MCF 10A (cell line): Measurements from ENCODE around the gene SELENOV. TPM values are rescaled to one million over a fixed set of nuclear protein-coding genes. Genes with fewer than 3 reads are reported as not detected.

Source experiments
- BruUV-seq: library from RNA; stranded (reverse); fragments of 400-500 nt; replicated peaks from 2 replicates; lab custom pipeline; 2021; lab: Mats Ljungman, UMichigan
- CTCF ChIA-PET: fragments of 300-600 bp; sonication (Branson Sonifier 250); formaldehyde crosslinking; extraction: SDS; loops from one replicate; lab custom pipeline; 2021; ENCODE audit warnings: antibody characterized with exemption, inconsistent platforms; lab: Yijun Ruan, JAX
- POLR2A ChIA-PET: fragments of 300-600, 350-650 bp; sonication (Branson Sonifier 250); formaldehyde crosslinking; extraction: SDS; loops from one replicate; lab custom pipeline; 2020; ENCODE audit warnings: antibody characterized with exemption, inconsistent platforms; lab: Yijun Ruan, JAX
- DNase-seq: peaks from one replicate; pipeline ENCODE4 v3.0.0-alpha.2; 2018; ENCODE audit not compliant: unreplicated experiment
- H3K27ac Mint-ChIP-seq: one replicate; pipeline ENCODE4 v1.8.0; 2022; ENCODE audit warnings: mild to moderate bottlenecking, low read depth, mixed read lengths; ENCODE audit not compliant: unreplicated experiment
- H3K27me3 Mint-ChIP-seq: one replicate; pipeline ENCODE4 v1.8.0; 2022; ENCODE audit warnings: mixed read lengths; ENCODE audit not compliant: insufficient read depth, unreplicated experiment
- H3K36me3 Mint-ChIP-seq: one replicate; pipeline ENCODE4 v1.8.0; 2022; ENCODE audit warnings: mild to moderate bottlenecking, moderate library complexity, mixed read lengths; ENCODE audit not compliant: insufficient read depth, unreplicated experiment
- H3K4me1 Mint-ChIP-seq: one replicate; pipeline ENCODE4 v1.8.0; 2022; ENCODE audit warnings: mixed read lengths; ENCODE audit not compliant: insufficient read depth, unreplicated experiment
- H3K4me3 Mint-ChIP-seq: one replicate; pipeline ENCODE4 v1.8.0; 2022; ENCODE audit warnings: mild to moderate bottlenecking, moderate library complexity, mixed read lengths; ENCODE audit not compliant: unreplicated experiment
- H3K9me3 Mint-ChIP-seq: one replicate; pipeline ENCODE4 v1.8.0; 2022; ENCODE audit warnings: mixed read lengths; ENCODE audit not compliant: unreplicated experiment
- intact Hi-C: fragments of 100-400 bp; cut with micrococcal nuclease; formaldehyde crosslinking; loops from 2 replicates; pipeline ENCODE4 v1.14.1; 2022
- total RNA-seq: library from RNA; stranded (reverse); gene quantifications from 2 replicates; pipeline ENCODE4 v1.2.3, GENCODE V29; 2022
- TF ChIP-seq, protein P1 (sequence below): fragments of 200-600 bp; IDR thresholded peaks from one replicate; pipeline ENCODE4 v1.8.0; 2022; ENCODE audit warnings: antibody characterized with exemption, mild to moderate bottlenecking; ENCODE audit not compliant: unreplicated experiment

Gene SELENOV
- total RNA-seq, 1 experiment from 2014 or later = not detected

DNA sequence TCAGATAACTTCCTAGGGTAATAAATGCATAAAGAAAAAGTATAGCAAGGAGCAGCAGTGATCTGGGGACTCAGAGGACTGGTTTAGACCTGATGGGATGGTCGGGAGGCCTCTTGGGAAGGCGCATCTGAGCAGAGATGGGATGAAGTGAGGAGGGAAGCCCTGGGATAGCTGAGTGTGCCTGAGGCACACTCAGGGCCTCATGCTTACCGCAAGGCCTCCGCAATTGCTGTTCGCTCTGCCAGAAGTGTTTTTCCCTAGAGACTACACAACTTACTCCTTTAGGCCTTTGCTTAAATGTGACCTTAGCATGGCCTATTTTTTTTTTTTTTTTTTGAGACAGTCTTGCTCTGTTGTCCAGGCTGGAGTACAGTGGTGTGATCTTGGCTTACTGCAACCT is 20.3 kb upstream of the SELENOV start:
- TF ChIP-seq, protein P1, sequence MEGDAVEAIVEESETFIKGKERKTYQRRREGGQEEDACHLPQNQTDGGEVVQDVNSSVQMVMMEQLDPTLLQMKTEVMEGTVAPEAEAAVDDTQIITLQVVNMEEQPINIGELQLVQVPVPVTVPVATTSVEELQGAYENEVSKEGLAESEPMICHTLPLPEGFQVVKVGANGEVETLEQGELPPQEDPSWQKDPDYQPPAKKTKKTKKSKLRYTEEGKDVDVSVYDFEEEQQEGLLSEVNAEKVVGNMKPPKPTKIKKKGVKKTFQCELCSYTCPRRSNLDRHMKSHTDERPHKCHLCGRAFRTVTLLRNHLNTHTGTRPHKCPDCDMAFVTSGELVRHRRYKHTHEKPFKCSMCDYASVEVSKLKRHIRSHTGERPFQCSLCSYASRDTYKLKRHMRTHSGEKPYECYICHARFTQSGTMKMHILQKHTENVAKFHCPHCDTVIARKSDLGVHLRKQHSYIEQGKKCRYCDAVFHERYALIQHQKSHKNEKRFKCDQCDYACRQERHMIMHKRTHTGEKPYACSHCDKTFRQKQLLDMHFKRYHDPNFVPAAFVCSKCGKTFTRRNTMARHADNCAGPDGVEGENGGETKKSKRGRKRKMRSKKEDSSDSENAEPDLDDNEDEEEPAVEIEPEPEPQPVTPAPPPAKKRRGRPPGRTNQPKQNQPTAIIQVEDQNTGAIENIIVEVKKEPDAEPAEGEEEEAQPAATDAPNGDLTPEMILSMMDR = no peak
- intact Hi-C loops = no loop called here

DNA sequence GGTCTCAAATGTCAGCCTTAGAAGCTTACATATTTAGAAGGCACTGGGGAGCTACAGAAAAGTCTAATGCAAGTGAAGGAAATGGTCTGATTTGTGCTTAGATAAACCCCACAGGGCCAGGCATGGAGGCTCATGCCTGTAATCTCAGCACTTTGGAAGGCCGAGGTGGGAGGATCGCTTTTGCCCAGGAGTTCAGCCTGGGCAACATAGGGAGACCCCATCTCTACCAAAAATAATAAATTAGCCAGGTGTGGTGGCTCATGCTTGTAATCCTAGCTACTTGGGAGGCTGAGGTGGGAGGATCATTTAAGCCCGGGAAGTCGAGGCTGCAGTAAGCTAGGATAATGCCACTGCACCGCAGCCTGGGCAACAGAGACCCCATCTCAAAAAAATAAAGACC is 18.9 kb upstream of the SELENOV start:
- no peak for DNase-seq
- no peaks in the 10 kb centered on the region for H3K9me3 Mint-ChIP-seq
- no peak overlapping the region for H3K4me3 Mint-ChIP-seq
- BruUV-seq = no TSS peak
- TF ChIP-seq, protein P1 = no peak
- H3K27ac Mint-ChIP-seq = no peak overlapping the region
- peaks cover 33% of the 10 kb centered on the region for H3K27me3 Mint-ChIP-seq
- intact Hi-C loops = no loop called here
- CTCF ChIA-PET = interaction anchor here (0.6 to 1.2 kb wide), 6 partner anchors 10 to 27 kb away, joined by 3 to 6 read pairs (median 3); no protein-coding TSS in a partner anchor
- H3K4me1 Mint-ChIP-seq = peaks cover 14% of the 10 kb centered on the region
- POLR2A ChIA-PET = interaction anchor here (0.9 kb wide), 1 partner anchor 51 kb away, joined by 3 read pairs; the partner anchor contains the start of gene SUPT5H
- peaks cover 21% of the 10 kb centered on the region for H3K36me3 Mint-ChIP-seq

More for the DNA sequence above, 20.3 kb upstream of the SELENOV start:
- Mint-ChIP-seq H3K36me3 (peaks cover 35% of the 10 kb centered on the region), H3K4me3 (no peak overlapping the region), H3K9me3 (no peaks in the 10 kb centered on the region), H3K4me1 (peaks cover 14% of the 10 kb centered on the region), H3K27me3 (peaks cover 21% of the 10 kb centered on the region), H3K27ac (no peak overlapping the region)
- DNase-seq = no peak
- CTCF ChIA-PET = interaction anchor here (1.0 kb wide), 1 partner anchor 9 kb away, joined by 3 read pairs; no protein-coding TSS in a partner anchor
- POLR2A ChIA-PET = no interaction called here
- no TSS peak for BruUV-seq

DNA sequence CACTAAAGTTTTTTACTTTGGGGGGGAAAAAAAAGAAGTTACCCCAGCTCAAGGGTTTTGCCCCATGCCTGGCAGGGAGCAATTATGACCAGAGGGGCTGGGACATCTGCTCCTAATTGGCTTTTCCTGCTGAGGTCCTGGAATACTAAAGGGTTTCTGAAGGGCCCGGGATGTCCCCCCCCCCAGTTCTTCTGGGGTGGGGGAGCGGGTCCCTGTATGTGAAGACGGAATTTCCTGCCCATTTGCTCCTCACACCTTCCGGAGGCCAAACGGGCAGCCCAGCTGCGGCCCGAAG is 17.3 kb upstream of the SELENOV start:
- TF ChIP-seq, protein P1 = no peak
- H3K36me3 Mint-ChIP-seq = peaks cover 5% of the 10 kb centered on the region
- H3K27me3 Mint-ChIP-seq = peaks cover 33% of the 10 kb centered on the region
- H3K27ac Mint-ChIP-seq = no peak overlapping the region
- no TSS peak for BruUV-seq
- H3K4me1 Mint-ChIP-seq = peaks cover 13% of the 10 kb centered on the region
- POLR2A ChIA-PET = interaction anchor here (1.4 kb wide), 1 partner anchor 11 kb away, joined by 4 read pairs; no protein-coding TSS in a partner anchor
- no peaks in the 10 kb centered on the region for H3K9me3 Mint-ChIP-seq
- CTCF ChIA-PET = interaction anchor here (0.6 to 1.9 kb wide), 3 partner anchors 25 to 35 kb away, joined by 3 to 6 read pairs (median 4); partner anchors contain the start of gene EID2B
- intact Hi-C loops = no loop called here
- H3K4me3 Mint-ChIP-seq = peak overlapping the region; percentile 6
- no peak for DNase-seq

DNA sequence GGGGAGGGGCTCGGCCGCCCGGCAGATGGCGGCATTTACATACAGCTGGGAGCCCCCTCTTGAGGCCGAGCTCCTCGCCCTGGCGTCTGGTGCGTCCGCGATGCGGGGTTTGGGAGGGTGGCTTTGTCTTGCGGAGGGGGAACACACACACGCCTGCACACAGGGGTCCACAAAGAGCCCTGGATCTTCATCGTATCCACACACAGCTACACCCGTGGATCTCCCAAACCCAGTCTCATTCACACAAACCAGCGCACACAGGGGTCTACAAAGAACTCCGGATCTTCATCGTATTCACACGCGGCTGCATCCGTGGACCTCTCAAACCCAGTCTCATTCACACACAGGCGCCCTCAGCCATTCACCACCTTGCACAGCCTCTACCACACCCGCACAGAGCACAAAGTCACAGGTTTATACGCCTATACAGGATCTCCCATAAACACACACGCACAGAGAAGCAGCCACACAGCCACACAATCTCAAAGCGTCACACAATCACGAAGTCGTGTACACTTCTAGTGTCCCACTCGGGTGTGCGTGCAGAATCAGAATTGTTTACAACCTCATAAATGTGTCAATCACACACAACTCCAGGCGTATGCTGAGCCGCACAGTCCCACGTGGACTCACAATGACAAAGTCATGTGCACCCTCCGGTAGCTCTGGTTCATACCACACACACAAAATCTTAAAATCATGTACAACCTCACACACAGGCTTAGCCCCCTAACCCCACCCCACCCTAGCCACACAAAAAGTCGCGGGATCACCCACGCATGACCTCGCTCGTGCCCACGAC is 16.7 kb upstream of the SELENOV start:
- Mint-ChIP-seq H3K9me3 (no peaks in the 10 kb centered on the region), H3K4me1 (peaks cover 8% of the 10 kb centered on the region), H3K27me3 (peaks cover 33% of the 10 kb centered on the region), H3K4me3 (peak overlapping the region; percentile 6), H3K36me3 (no peaks in the 10 kb centered on the region), H3K27ac (no peak overlapping the region)
- BruUV-seq = no TSS peak
- POLR2A ChIA-PET = no interaction called here
- CTCF ChIA-PET = interaction anchor here (0.6 to 1.9 kb wide), 4 partner anchors 24 to 35 kb away, joined by 3 to 6 read pairs (median 4); partner anchors contain the start of gene EID2B
- intact Hi-C loops = no loop called here
- DNase-seq = no peak
- TF ChIP-seq, protein P1 = no peak
